ENCODE results near the gene CTNNAL1.
"Not testable (repeated sequence)": the region's sequence is repeated elsewhere in the genome, so short reads cannot be mapped to it uniquely, and the experiment has no call there.

CTNNAL1 gene

DNA sequence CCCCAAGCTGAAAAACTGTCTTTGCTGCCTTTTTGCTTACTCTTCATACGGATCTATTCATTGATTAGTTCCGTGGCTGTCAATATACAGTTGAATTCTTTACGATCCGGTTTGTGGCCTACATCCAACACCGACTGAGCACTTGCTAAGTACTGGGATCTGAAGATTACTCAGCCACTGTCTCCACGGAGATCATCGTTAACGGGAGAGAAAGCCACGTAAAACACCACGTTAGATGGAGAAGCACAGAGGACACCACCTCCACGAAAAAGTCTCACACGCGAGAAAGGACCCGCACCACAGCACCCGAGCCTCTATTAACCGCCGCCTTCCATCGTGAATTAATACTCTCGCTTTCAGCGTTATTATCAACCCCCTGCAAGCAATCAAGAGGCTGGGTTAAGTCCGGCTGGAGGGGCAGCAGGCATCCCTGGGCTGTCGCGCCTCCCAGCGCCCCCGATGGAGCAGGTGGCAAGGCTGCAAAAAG is 80.0 kb downstream of the CTNNAL1 start:
- DNase-seq (ENCODE audit: low read depth, low spot score), result no peak

DNA sequence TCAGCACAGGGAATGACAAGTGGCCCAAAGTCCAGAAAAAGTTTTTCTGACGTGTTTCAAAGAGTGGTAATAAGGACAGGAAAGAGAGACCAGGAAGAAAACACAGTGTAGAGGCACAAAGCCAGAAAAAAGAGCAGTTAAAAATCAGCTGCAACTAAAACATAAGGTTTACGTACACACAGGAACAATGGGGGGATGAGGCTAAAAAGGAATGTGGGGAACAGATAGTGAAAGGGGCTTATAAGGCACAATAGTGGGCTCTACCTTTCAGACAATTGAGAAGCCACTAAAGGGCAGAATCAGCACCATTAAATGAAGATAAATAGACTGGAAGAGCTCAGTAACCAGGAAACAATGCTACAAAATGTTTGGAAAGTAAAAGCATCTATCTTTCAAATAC is 84.9 kb downstream of the CTNNAL1 start:
- DNase-seq (ENCODE audit: low read depth, low spot score), result no peak

DNA sequence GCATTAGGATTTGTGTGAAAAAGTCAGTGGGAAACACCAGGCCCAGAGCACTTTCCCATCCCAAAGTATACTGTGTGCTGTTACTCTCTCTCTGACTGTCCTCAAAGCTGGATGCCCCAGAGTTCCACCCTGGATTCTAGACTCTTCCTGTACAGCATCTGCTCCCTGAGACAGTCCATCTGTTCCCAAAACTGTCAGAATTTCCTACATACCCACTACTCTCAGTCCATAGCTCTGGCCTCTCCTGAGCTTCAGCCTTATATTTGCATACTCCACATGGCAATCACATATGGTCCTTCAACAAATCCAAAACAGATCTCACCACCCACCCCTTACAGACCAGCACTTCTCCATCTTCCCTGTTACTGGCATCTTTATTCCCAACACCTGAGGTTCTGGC is 88.8 kb downstream of the CTNNAL1 start:
- no peak for DNase-seq (ENCODE audit: low read depth, low spot score)

GRCh38 chr9:108921200-108921599 is 92.1 kb downstream of the CTNNAL1 start:
- DNase-seq (ENCODE audit: low read depth, low spot score), result no peak

GRCh38 chr9:108920401-108920800 is 92.9 kb downstream of the CTNNAL1 start:
- DNase-seq (ENCODE audit: low read depth, low spot score), result not testable (repeated sequence)

GRCh38 chr9:108919517-108919916 is 93.8 kb downstream of the CTNNAL1 start:
- no peak for DNase-seq (ENCODE audit: low read depth, low spot score)

- no peak for DNase-seq (ENCODE audit: low read depth, low spot score)
These were observed 99.9 kb downstream of the CTNNAL1 start for GRCh38 chr9:108913391-108913790.

GRCh38 chr9:108911820-108912219 is 101.5 kb downstream of the CTNNAL1 start:
- DNase-seq (ENCODE audit: low read depth, low spot score), result no peak

GRCh38 chr9:108910914-108911313 is 102.4 kb downstream of the CTNNAL1 start:
- no peak for DNase-seq (ENCODE audit: low read depth, low spot score)

DNA sequence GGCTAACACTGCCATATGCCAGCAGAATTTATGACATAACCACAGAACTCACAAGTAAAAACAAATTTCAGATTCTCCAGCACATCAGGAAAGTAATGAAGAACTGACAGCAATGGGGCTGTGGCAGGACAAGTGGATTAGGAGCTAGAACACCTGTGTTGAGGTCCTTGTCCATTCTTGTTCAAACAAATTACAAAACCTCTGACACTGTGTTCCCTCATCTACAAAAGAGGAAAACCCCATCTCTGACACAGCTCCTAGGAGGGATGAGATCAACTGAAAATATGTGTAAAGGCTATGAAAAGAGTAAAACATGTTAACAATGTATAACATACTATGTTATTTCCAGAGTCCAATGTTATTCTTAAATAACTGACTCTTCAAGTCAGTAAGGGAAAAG is 102.9 kb downstream of the CTNNAL1 start:
- no peak for DNase-seq (ENCODE audit: low read depth, low spot score)

DNA sequence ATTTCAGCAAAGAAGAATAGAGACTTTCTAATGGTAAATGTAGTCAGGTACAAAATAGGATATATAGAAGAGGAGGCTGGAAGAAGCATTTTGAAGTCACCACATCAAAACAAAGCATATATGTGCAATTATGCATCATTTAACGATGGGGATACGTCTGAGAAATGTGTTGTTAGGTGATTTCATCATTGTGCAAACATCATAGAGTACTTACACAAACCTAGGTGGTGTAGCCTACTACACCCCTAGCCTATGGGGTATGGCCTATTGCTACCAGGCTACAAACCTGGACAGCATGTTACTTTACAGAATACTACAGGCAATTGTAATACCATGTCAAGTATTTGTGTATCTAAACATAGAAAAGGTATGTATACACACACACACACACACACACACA is 107.8 kb downstream of the CTNNAL1 start:
- DNase-seq (ENCODE audit: low read depth, low spot score), result no peak

GRCh38 chr9:108904161-108904560 is 109.1 kb downstream of the CTNNAL1 start:
- DNase-seq (ENCODE audit: low read depth, low spot score), result no peak

DNA sequence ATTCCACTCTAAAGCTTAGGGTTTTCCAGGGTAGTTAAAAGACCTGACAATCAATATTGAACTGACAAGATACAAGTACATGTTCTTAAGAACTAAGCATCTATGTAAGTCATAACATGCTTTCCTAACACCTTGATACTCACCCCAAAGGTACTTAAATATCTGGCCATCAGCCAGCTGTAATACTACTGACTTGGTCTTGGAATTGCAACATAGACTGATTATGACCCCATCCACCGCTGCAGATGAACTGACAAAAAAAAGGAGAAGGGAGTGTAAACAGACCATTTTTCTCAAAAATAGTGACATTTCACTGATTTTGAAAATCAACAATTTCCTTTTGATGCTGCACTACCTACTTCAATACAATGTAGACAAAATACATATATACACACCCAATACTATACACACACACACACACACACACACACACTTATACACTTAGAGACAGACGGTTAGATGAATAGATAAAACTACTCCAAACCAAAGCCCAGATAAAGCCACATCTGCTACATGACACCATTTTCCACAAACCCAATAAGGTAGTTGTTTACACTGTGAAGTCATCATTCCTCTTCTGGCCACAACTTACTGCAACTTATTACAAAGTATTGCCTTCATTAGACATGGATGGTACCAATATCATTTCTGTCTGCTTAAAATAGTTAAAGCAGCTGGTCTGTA is 109.7 kb downstream of the CTNNAL1 start:
- no peak for DNase-seq (ENCODE audit: low read depth, low spot score)

GRCh38 chr9:108900176-108900575 is 113.1 kb downstream of the CTNNAL1 start:
- DNase-seq (ENCODE audit: low read depth, low spot score), result no peak

DNA sequence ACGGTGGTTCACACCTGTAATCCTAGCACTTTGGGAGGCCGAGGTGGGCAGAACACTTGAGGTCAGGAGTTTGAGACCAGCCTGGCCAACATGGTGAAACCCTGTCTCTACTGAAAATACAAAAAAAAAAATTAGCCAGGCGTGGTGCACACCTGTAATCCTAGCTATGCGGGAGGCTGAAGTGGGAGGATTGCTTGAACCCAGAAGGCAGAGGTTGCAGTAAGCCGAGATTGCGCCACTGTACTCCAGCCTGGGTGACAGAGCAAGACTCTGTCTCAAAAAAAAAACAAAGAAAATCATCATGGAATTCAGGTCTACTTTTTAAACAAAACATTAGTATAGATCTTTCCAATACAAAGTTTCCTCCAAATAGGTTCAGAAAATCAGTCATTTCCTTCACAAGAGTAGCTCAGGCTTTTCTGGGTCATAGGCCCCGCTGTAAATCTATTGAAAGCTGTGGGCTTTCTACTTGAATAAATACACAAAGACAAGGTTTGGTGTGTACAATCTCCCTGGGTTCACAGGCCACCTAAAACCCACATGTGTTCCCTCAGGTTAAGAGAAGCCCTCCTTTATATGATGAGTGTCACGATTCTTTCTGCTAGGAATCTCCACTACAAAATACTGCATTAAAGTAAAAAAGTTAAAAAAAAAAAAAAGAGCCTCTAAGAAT is 114.1 kb downstream of the CTNNAL1 start:
- not testable (repeated sequence) for DNase-seq (ENCODE audit: low read depth, low spot score)

DNA sequence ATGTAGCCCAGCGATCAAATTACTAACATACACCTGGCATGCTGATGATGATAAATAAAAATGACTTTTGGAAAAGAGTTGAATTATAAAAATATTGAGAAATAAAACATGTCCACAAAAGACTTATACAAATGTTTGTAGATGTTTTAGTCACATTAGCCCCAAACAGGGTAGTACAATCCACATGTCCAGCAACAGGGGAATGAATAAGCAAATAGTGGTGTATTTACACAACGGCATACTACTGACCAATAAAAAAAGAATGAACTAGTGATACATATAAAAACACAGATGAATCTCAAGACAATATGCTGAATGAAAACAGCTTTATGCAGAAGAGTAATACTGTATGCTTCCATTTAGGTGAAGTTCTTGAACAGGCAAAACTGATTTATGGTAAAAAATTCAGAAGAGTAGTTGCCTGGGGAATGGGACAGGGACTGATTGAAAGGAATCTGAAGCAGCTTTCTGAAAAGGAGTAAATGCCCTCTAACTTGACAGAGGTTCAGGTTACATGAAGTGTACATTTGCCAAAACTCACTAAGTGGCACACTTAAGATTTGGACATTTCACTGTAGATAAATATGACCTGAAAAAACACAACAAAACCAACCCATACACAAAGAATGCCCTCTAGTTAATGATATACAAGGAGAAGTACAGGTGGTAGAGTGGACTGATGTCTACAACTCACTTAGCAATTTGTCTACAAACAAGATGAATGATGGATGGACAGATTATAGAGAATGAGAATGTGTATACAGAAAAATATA is 115.8 kb downstream of the CTNNAL1 start:
- no peak for DNase-seq (ENCODE audit: low read depth, low spot score)

- no peak for DNase-seq (ENCODE audit: low read depth, low spot score)
These were observed 118.9 kb downstream of the CTNNAL1 start for GRCh38 chr9:108894225-108894997.
